Erythroblast (primary cell): ENCODE measurements around the gene PRUNE2.

ENCODE experiments used
- GATA1 ChIP-seq: IDR thresholded peaks from 2 replicates; pipeline ENCODE4 v1.6.1; 2011; ENCODE audit warnings: low read depth, mild to moderate bottlenecking, control low read depth, low read length, moderate library complexity
- POLR2A ChIP-seq: IDR thresholded peaks from 2 replicates; pipeline ENCODE4 v1.6.1; 2011; ENCODE audit warnings: mild to moderate bottlenecking, low read length

DNA sequence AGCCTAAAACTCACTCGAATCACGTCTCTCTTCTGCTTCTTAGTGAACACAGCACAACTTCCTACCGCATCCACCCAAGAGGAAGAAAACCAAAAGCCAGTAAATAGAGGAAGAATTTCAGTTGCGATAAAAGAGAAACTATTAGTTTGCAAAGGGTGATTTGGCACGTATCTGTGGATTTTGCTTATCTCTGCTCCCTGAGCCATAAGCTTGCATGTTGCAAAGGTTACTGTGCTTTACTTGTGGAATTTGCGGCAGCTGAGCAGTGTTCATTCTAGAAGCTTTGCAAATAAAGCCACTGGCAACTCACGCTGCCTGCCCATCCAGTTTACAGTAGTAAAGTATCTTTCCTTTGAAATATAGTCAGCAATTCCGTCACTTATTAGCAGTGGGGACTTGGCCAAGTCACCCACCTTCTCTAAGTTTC, 290.7 kb downstream of the PRUNE2 start:
- TF ChIP-seq POLR2A = no peak
- TF ChIP-seq GATA1 = no peak
